Astrocyte (in vitro differentiated cells and primary cell): ENCODE data around the gene WDR5. TPM values are rescaled to one million over a fixed set of nuclear protein-coding genes. Genes with fewer than 3 reads are reported as not detected.
"Not testable (repeated sequence)": the region's sequence is repeated elsewhere in the genome, so short reads cannot be mapped to it uniquely, and the experiment has no call there.

Experiments
- DNase-seq: peaks from one replicate; pipeline ENCODE4 v3.0.0-alpha.2; 2010; ENCODE audit warnings: low read depth
- FAIRE-seq: peaks from 2 replicates; lab custom pipeline; 2011; peaks lifted over from hg19 to GRCh38; lab: Jason Lieb, UNC
- H2AFZ ChIP-seq: 2 replicates; pipeline ENCODE4 v1.6.0; 2012; ENCODE audit warnings: low read depth, low read length, inconsistent platforms
- H3K27ac ChIP-seq: 2 replicates; pipeline ENCODE4 v1.5.1; 2011; ENCODE audit warnings: low read depth, low read length, inconsistent platforms
- H3K27me3 ChIP-seq: 2 replicates; pipeline ENCODE4 v1.6.0; 2011; ENCODE audit warnings: low read length, inconsistent platforms; ENCODE audit not compliant: insufficient read depth
- H3K36me3 ChIP-seq: 2 replicates; pipeline ENCODE4 v1.5.1; 2011; ENCODE audit warnings: low read length, inconsistent platforms; ENCODE audit not compliant: insufficient read depth
- H3K4me1 ChIP-seq: 2 replicates; pipeline ENCODE4 v1.5.1; 2011; ENCODE audit warnings: low read length, inconsistent platforms; ENCODE audit not compliant: insufficient read depth
- H3K4me2 ChIP-seq: 2 replicates; pipeline ENCODE4 v1.6.0; 2012; ENCODE audit warnings: low read length, inconsistent platforms
- H3K4me3 ChIP-seq: 2 replicates; pipeline ENCODE4 v1.5.1; 2011; ENCODE audit warnings: low read depth, mild to moderate bottlenecking, low read length, inconsistent platforms; ENCODE audit not compliant: insufficient read depth
- H3K79me2 ChIP-seq: 2 replicates; pipeline ENCODE4 v1.6.0; 2012; ENCODE audit warnings: mild to moderate bottlenecking, low read length, inconsistent platforms; ENCODE audit not compliant: insufficient read depth
- H3K9ac ChIP-seq: 2 replicates; pipeline ENCODE4 v1.6.0; 2012; ENCODE audit warnings: mild to moderate bottlenecking, low read length, inconsistent platforms
- H3K9me3 ChIP-seq: 2 replicates; pipeline ENCODE4 v1.5.1; 2012; ENCODE audit warnings: low read depth, mild to moderate bottlenecking, low read length, inconsistent platforms; ENCODE audit not compliant: insufficient read depth
- H4K20me1 ChIP-seq: 2 replicates; pipeline ENCODE4 v1.6.0; 2012; ENCODE audit warnings: low read length, inconsistent platforms; ENCODE audit not compliant: insufficient read depth
- H3K27ac Mint-ChIP-seq: one replicate; pipeline ENCODE4 v1.8.0; 2021; ENCODE audit warnings: mild to moderate bottlenecking, mixed read lengths; ENCODE audit not compliant: unreplicated experiment
- H3K27me3 Mint-ChIP-seq: one replicate; pipeline ENCODE4 v1.8.0; 2021; ENCODE audit warnings: low read depth, mixed read lengths; ENCODE audit not compliant: unreplicated experiment
- H3K36me3 Mint-ChIP-seq: one replicate; pipeline ENCODE4 v1.8.0; 2021; ENCODE audit warnings: low read depth, mixed read lengths; ENCODE audit not compliant: unreplicated experiment
- H3K4me1 Mint-ChIP-seq: one replicate; pipeline ENCODE4 v1.8.0; 2021; ENCODE audit warnings: low read depth, mixed read lengths; ENCODE audit not compliant: unreplicated experiment
- H3K4me3 Mint-ChIP-seq: one replicate; pipeline ENCODE4 v1.8.0; 2021; ENCODE audit warnings: mild to moderate bottlenecking, moderate library complexity, mixed read lengths; ENCODE audit not compliant: unreplicated experiment
- H3K9me3 Mint-ChIP-seq: one replicate; pipeline ENCODE4 v1.8.0; 2021; ENCODE audit warnings: mild to moderate bottlenecking, mixed read lengths; ENCODE audit not compliant: unreplicated experiment
- CTCF ChIP-seq: IDR thresholded peaks from 2 replicates; pipeline ENCODE4 v1.5.1; 2011; ENCODE audit warnings: low read depth, mild to moderate bottlenecking, inconsistent platforms, low read length, moderate library complexity; ENCODE audit not compliant: insufficient read depth
- EZH2 ChIP-seq: IDR thresholded peaks from 2 replicates; pipeline ENCODE4 v1.6.1; 2012; ENCODE audit warnings: mild to moderate bottlenecking, low read length, inconsistent platforms; ENCODE audit not compliant: insufficient read depth
- total RNA-seq: library from RNA; stranded (reverse); gene quantifications from 2 replicates; pipeline ENCODE4 v1.2.1, GENCODE V29; 2021

WDR5 gene
- total RNA-seq, 1 donor from 2014 or later: 28.1 TPM

GRCh38 chr9:134112561-134112960 lies 23.3 kb upstream of the WDR5 start:
- Mint-ChIP-seq H3K4me1 (no peaks in the 10 kb centered on the region), H3K36me3 (no peaks in the 10 kb centered on the region), H3K4me3 (no peak overlapping the region), H3K27me3 (no peaks in the 10 kb centered on the region), H3K9me3 (no peaks in the 10 kb centered on the region), H3K27ac (no peak overlapping the region)
- Histone ChIP-seq H3K9ac (no peak overlapping the region), H3K4me2 (no peak overlapping the region), H3K27me3 (peaks cover 2% of the 10 kb centered on the region), H3K4me3 (no peak overlapping the region), H3K79me2 (no peaks in the 10 kb centered on the region), H3K27ac (no peak overlapping the region), H2AFZ (no peak overlapping the region), H3K4me1 (no peaks in the 10 kb centered on the region), H4K20me1 (no peaks in the 10 kb centered on the region), H3K36me3 (no peaks in the 10 kb centered on the region), H3K9me3 (no peaks in the 10 kb centered on the region)
- FAIRE-seq: no peak
- TF ChIP-seq CTCF (no peak), EZH2 (no peak)
- DNase-seq: no peak

GRCh38 chr9:134118972-134119371 lies 16.9 kb upstream of the WDR5 start:
- not testable (repeated sequence) for H3K36me3 ChIP-seq, H3K27me3 Mint-ChIP-seq, H3K79me2 ChIP-seq, H3K9me3 Mint-ChIP-seq, H3K4me2 ChIP-seq, FAIRE-seq, H3K9ac ChIP-seq, DNase-seq, H3K4me3 Mint-ChIP-seq, H3K4me3 ChIP-seq, H3K27ac ChIP-seq, H3K36me3 Mint-ChIP-seq, H3K9me3 ChIP-seq, H2AFZ ChIP-seq, H3K4me1 ChIP-seq, H3K27ac Mint-ChIP-seq, H3K4me1 Mint-ChIP-seq, H4K20me1 ChIP-seq, H3K27me3 ChIP-seq

GRCh38 chr9:134123764-134124128 lies 12.1 kb upstream of the WDR5 start:
- no peak overlapping the region for H3K9ac ChIP-seq
- no peaks in the 10 kb centered on the region for H3K79me2 ChIP-seq
- no peak overlapping the region for H3K4me2 ChIP-seq
- no peaks in the 10 kb centered on the region for H3K36me3 Mint-ChIP-seq
- no peaks in the 10 kb centered on the region for H4K20me1 ChIP-seq
- H3K4me1 ChIP-seq: no peaks in the 10 kb centered on the region
- H3K27me3 ChIP-seq: peaks cover 5% of the 10 kb centered on the region
- no peak for FAIRE-seq
- DNase-seq: no peak
- H3K4me1 Mint-ChIP-seq: no peaks in the 10 kb centered on the region
- H3K27me3 Mint-ChIP-seq: peaks cover 14% of the 10 kb centered on the region
- no peaks in the 10 kb centered on the region for H3K9me3 ChIP-seq
- no peaks in the 10 kb centered on the region for H3K9me3 Mint-ChIP-seq
- H3K4me3 ChIP-seq: no peak overlapping the region
- no peak overlapping the region for H3K27ac Mint-ChIP-seq
- H3K4me3 Mint-ChIP-seq: no peak overlapping the region
- no peak for TF ChIP-seq EZH2
- no peak overlapping the region for H3K27ac ChIP-seq
- H3K36me3 ChIP-seq: no peaks in the 10 kb centered on the region
- H2AFZ ChIP-seq: no peak overlapping the region
